Measurements from ENCODE around the gene BRD2.
"Not testable (repeated sequence)": the region's sequence is repeated elsewhere in the genome, so short reads cannot be mapped to it uniquely, and the experiment has no call there.

The BRD2 gene

GRCh38 chr6:32968093-32968866 lies at the start of gene BRD2:
TSS of gene BRD2 (plus strand) at chr6:32968594. CDS start at chr6:32972899, 4,305 bp downstream.
- DNase-seq: peak; percentile 95

DNA sequence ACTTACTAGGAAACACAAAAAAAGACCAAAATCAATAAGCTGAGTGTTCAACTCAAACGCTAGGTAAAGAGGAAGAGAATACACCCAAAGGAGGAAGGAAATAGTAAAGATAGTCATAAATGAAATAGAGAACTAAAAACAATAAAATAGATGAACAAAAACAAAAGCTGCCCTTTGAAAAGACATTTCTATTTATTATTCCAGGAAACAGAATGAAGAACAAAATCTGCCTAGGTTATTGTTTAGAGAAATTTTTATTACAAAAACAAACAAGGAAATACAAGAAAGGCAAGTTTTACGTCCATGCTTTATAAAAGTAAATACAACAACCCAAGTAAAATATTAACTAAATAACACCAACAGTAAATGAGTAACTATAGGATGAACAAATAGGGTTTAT lies 47.7 kb upstream of the BRD2 start:
- DNase-seq: no peak

GRCh38 chr6:32922083-32922482 lies 46.3 kb upstream of the BRD2 start:
- DNase-seq: no peak

DNA sequence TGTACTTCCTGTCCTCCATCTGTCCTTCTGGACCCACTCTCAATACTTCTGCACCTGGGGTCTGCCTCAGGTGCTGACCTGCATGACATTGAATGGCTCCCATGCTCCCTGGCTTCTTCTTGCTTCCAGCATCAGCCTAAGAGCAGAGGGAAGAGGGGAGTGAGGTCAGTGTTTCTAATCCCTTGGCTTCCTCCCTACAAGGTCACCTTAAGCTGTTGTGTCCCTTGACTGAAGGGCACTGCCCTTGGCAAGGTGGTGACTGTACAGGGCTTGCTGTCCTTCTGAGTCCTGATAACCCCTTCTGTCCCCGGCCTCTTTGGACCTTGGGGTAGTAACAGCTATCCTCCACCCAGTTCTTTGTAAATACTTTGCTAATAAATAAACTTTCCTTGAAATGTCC lies 37.2 kb upstream of the BRD2 start:
- no peak for DNase-seq

- DNase-seq: no peak
These were observed 36.1 kb upstream of the BRD2 start for GRCh38 chr6:32932132-32932868.

DNA sequence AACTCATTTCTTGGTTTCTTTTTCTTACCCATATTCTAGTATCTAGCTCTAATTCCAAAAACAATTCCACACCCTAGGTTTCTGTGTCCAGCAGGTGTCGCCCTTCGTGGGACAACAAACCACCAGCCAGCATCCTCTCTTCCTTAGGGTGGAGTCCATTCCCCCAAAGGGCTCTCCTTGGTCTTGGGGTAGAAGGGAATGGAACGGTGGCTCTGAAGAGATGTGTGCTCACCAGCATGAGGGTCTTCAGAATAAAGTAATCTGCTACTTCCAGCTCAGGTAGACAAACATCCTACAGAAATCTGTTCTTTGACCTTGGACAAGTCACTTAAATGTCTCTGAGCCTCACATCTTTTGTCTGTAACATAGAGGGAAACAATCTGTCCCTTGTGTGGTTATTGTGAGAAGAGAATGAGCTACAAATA lies 34.7 kb upstream of the BRD2 start:
- DNase-seq: peak; percentile 78

GRCh38 chr6:32935551-32936238 lies 32.7 kb upstream of the BRD2 start:
- DNase-seq: no peak

DNA sequence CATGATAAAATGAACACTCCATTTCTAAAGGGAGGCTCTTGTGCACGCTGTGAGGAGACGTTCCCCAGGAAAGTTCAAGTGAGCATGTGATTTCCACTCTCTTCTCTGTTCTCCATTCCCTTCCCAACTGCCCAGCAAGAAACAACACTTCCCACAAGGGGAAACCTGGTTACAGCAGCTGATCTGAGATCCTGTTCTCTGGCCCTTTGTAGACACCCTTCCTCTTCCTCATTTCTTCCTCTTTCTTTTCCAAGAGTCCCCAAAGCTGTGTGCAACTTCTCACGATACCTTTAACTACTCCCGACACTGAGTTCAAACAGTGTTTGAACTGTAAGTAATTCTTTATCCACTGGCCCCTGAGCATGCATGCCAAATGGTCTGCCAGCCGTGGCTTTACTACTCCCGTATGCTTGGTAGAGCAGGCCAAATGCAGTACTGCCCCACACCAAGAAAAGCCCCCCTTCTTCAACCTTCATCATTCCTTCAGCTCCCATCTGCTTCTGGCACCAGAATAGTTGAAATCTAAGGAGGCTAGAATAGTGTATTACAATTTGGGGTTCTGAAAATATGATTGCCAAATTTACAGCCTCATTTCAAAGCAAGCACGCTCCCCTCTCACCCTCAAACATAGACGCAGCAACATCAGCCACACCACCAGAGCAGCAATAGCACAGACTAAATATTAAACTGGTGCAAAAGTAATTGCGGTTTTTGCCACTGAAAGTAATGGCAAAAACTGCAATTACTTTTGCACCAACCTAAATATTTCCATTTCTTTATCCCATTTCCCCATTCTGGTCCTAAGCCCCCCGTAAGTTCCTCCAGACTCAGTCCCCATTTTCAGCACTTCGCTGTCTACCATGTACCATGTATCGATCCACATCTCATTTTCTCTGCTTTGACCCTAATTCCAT lies 31.9 kb upstream of the BRD2 start:
- DNase-seq: no peak

GRCh38 chr6:32937230-32937633 lies 31.2 kb upstream of the BRD2 start:
- no peak for DNase-seq

DNA sequence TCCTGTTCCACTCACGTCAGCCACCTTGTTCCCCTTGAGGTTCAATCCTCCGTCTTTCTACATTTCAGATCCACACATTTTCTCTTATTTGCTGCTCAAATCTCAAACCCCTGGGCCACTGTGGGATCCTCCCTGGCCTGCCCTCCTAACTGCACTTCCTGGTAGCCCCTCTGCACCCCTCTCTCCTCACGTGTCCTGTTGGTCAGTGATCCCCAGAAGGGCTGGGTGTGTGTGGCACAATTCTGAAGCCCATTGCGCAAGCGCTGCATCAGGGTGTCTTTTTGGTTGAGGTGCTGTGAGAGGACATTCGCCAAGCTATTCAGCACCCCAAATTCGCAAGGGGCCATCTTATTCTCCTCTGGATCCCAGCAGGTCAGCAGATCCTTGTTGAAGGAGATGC lies 29.9 kb upstream of the BRD2 start:
- DNase-seq: no peak

GRCh38 chr6:32940656-32941213 lies 27.7 kb upstream of the BRD2 start, which contains the start of gene HLA-DMB:
TSS of gene HLA-DMB (minus strand) at chr6:32941028. CDS start at chr6:32940807, 221 bp downstream.
- DNase-seq: peak; percentile 34

DNA sequence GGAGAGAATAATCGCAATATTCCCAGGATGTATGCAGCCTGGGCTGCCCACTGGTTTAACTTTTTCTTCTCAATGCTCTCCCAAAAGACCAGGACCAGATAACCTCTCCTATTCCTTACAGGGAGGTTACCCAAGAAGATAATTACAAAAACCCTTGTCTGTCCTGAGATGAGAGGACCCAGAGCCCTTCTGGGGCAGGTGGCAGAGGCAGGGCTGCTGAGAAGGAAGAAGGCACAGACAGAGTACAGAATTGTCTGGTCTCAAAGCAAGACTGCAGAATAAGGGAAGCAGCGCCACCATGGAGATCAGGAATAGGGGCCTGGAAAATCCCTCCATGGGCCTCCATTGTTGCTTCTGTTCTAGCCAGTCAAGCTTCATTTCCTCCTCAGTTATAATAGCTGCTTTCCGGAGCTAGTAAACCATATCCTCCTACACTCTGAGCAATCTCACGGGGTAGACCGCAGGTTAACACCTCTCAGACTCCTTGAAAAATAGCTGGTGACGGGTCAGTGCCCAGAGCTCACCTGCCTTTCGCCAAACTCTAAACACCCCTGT lies 27.1 kb upstream of the BRD2 start:
- peak; percentile 37 for DNase-seq

GRCh38 chr6:32942555-32943123 lies 25.8 kb upstream of the BRD2 start:
- not testable (repeated sequence) for DNase-seq

- no peak for DNase-seq
These were observed 24.3 kb upstream of the BRD2 start for GRCh38 chr6:32943864-32944649.

GRCh38 chr6:32945108-32945760 lies 23.2 kb upstream of the BRD2 start:
- no peak for DNase-seq

GRCh38 chr6:32945953-32946352 lies 22.4 kb upstream of the BRD2 start:
- DNase-seq: no peak

DNA sequence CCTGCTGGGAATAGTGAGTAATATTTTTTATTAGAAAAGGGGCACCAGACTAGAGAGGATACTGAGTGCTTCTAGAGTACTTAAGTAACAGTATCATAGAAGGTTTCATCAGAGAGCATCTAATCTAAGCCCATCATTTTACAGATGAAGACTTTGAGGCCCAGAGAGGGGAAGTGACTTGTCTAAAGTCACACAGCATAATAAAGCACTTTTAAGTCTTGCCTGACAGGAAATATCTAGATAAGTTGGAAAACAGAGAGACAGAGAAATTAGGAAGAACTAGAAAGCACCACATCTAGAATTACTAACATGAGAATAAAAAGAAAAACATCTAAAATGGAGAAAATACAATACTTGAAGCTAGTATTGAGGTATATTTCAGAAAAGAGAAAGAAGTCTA lies 21.5 kb upstream of the BRD2 start:
- no peak for DNase-seq

GRCh38 chr6:32947552-32948465 lies 20.6 kb upstream of the BRD2 start:
- DNase-seq: no peak

GRCh38 chr6:32949113-32949512 lies 19.3 kb upstream of the BRD2 start:
- no peak for DNase-seq
